CD14-positive monocyte (primary cell): ENCODE measurements around the gene TMEM109. TPM values are rescaled to one million over a fixed set of nuclear protein-coding genes. Genes with fewer than 3 reads are reported as not detected.

Experiments
- DNase-seq, 3 donors: peaks; one replicate each; pipeline ENCODE4 v3.0.0-alpha.2; 2011 to 2022
- H2AFZ ChIP-seq: 2 replicates; pipeline ENCODE4 v1.6.0; 2012; ENCODE audit warnings: mild to moderate bottlenecking, low read depth, low read length, inconsistent platforms; ENCODE audit not compliant: insufficient read depth, poor library complexity, severe bottlenecking
- H3K27ac ChIP-seq, 2 donors: 1 replicate in 1 of 2; 2 replicates in 1 of 2; pipeline ENCODE4 v1.5.1; 2012 to 2013; ENCODE audit warnings: low read length in 2 of 2, control low read depth in 1 of 2, inconsistent platforms in 1 of 2, low read depth in 1 of 2, mild to moderate bottlenecking in 1 of 2
- H3K27me3 ChIP-seq, 2 donors: one replicate each; pipeline versions ENCODE4 v1.6.0 to v1.6.1; 2011 to 2013; ENCODE audit warnings: low read length in 2 of 2; ENCODE audit not compliant: control insufficient read depth in 2 of 2, insufficient read depth in 2 of 2
- H3K36me3 ChIP-seq, 2 donors: replicated peaks in 1 of 2; 1 replicate in 1 of 2; 2 replicates in 1 of 2; pipeline versions ENCODE4 v1.5.1 to v1.6.1; 2012 to 2013; ENCODE audit warnings: low read length in 2 of 2, control low read depth in 1 of 2, inconsistent platforms in 1 of 2, mild to moderate bottlenecking in 1 of 2; ENCODE audit not compliant: insufficient read depth in 2 of 2, control insufficient read depth in 1 of 2
- H3K4me1 ChIP-seq, 2 donors: 1 replicate in 1 of 2; 2 replicates in 1 of 2; pipeline versions ENCODE4 v1.5.1 to v1.6.1; 2012 to 2013; ENCODE audit warnings: low read length in 2 of 2, control low read depth in 1 of 2, inconsistent platforms in 1 of 2, mild to moderate bottlenecking in 1 of 2, moderate library complexity in 1 of 2; ENCODE audit not compliant: insufficient read depth in 2 of 2, control insufficient read depth in 1 of 2
- H3K4me2 ChIP-seq: replicated peaks from 2 replicates; pipeline ENCODE3; 2012; ENCODE audit warnings: low read length, moderate library complexity, mild to moderate bottlenecking; ENCODE audit not compliant: poor library complexity, severe bottlenecking; ENCODE audit errors: extremely low read depth
- H3K4me3 ChIP-seq, 3 experiments: fragments of 200-600 bp in 1 of 3; sonication (generic) in 1 of 3; replicated peaks in 1 of 3; 1 replicate in 2 of 3; 2 replicates in 1 of 3; pipeline ENCODE4 v1.5.1; 2011 to 2013; ENCODE audit warnings: low read length in 3 of 3, mild to moderate bottlenecking in 3 of 3, control low read depth in 2 of 3, low read depth in 2 of 3, inconsistent platforms in 1 of 3, moderate library complexity in 1 of 3
- H3K79me2 ChIP-seq: 2 replicates; pipeline ENCODE4 v1.6.0; 2012; ENCODE audit warnings: mild to moderate bottlenecking, control low read depth, inconsistent platforms, low read length, moderate library complexity; ENCODE audit not compliant: insufficient read depth
- H3K9ac ChIP-seq: 2 replicates; pipeline ENCODE4 v1.6.0; 2017; ENCODE audit warnings: low read length, mild to moderate bottlenecking; ENCODE audit not compliant: insufficient read depth, poor library complexity, severe bottlenecking
- H3K9me3 ChIP-seq, 2 donors: replicated peaks in 1 of 2; 1 replicate in 1 of 2; 2 replicates in 1 of 2; pipeline versions ENCODE4 v1.5.1 to v1.6.1; 2012 to 2013; ENCODE audit warnings: low read length in 2 of 2, control low read depth in 1 of 2; ENCODE audit not compliant: control insufficient read depth in 1 of 2, insufficient read depth in 1 of 2
- H4K20me1 ChIP-seq: 2 replicates; pipeline ENCODE4 v1.6.0; 2012; ENCODE audit warnings: mild to moderate bottlenecking, low read length, control low read depth, moderate library complexity; ENCODE audit not compliant: insufficient read depth
- H3K27ac Mint-ChIP-seq, 7 donors: one replicate each; pipeline ENCODE4 v1.8.0; 2020; ENCODE audit warnings: mild to moderate bottlenecking in 7 of 7, mixed read lengths in 7 of 7, moderate library complexity in 6 of 7, inconsistent platforms in 2 of 7
- H3K27me3 Mint-ChIP-seq, 3 donors: one replicate each; pipeline ENCODE4 v1.8.0; 2021 to 2022; ENCODE audit warnings: low read depth in 3 of 3, mild to moderate bottlenecking in 3 of 3, mixed read lengths in 3 of 3, moderate library complexity in 3 of 3, inconsistent platforms in 1 of 3
- H3K36me3 Mint-ChIP-seq, 2 donors: one replicate each; pipeline ENCODE4 v1.8.0; 2020; ENCODE audit warnings: mixed read lengths in 2 of 2, inconsistent platforms in 1 of 2, mild to moderate bottlenecking in 1 of 2
- H3K4me1 Mint-ChIP-seq: one replicate; pipeline ENCODE4 v1.8.0; 2020; ENCODE audit warnings: mild to moderate bottlenecking, mixed read lengths
- H3K4me3 Mint-ChIP-seq, 2 donors: one replicate each; pipeline ENCODE4 v1.8.0; 2020; ENCODE audit warnings: mild to moderate bottlenecking in 2 of 2, mixed read lengths in 2 of 2, moderate library complexity in 1 of 2
- H3K9me3 Mint-ChIP-seq, 7 donors: one replicate each; pipeline ENCODE4 v1.8.0; 2020 to 2022; ENCODE audit warnings: mixed read lengths in 7 of 7, mild to moderate bottlenecking in 6 of 7, moderate library complexity in 6 of 7, inconsistent platforms in 2 of 7
- WGBS: methylation state at CpG from one replicate; pipeline ENCODE4 v1.1.5; 2013; ENCODE audit warnings: missing lambda C conversion rate; ENCODE audit not compliant: insufficient coverage; 5-methylcytosine and 5-hydroxymethylcytosine counted together
- intact Hi-C, 2 donors: fragments of 100-400 bp; cut with micrococcal nuclease; formaldehyde crosslinking; loops; one replicate each; pipeline versions ENCODE4 v1.15.0 to v1.15.1; 2023
- polyA plus RNA-seq, 3 donors: library from polyadenylated mRNA; depleted of rRNA in 1 of 3; unstranded in 2 of 3; stranded (reverse) in 1 of 3; fragments of 300-500 nt in 2 of 3; fragments of >200 nt in 1 of 3; fragmentation: Illumina TruSeq in 2 of 3; gene quantifications; 1 replicate in 2 of 3; 2 replicates in 1 of 3; pipeline ENCODE4 v1.2.3, GENCODE V29; 2012 to 2021
- TF ChIP-seq, protein P1 (sequence below): fragments of 200-600 bp; IDR thresholded peaks from one replicate; pipeline ENCODE4 v1.8.0; 2022; ENCODE audit warnings: antibody characterized with exemption, mild to moderate bottlenecking

The TMEM109 gene
- polyA plus RNA-seq, 3 donors: 22.7 to 112 (median 110) TPM

DNA sequence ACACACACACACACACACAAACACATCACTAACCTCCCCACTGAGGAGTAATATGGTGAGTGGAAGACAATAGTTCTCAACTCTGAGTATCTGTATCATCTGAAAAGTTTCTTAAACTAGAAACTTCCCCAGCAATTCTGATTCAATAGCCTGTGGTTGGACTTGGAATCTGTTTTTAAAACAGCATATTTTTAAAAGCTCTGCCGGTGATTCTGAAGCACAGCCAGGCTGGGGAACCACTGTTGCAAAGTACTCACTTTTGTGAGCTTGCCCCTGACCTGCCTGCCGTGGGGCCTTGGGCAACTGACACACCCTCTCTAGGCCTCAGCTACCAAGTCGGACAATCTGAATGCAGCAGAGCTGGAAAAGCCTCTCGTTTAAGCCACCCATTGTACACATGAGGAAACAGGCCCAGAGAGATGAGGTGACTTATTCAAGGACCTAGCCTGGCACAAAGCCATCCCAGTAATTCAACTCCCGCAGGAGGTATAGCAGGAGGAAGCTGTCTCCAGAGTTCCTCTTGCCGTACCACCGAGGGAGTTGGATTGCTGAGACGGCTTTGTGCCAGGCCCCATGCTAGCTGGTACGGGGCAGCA is 29.1 kb downstream of the TMEM109 start:
- Histone ChIP-seq H3K4me1 (peaks cover 9 to 30% of the 10 kb centered on the region in 2 donors), H3K9me3 (no peaks in the 10 kb centered on the region), H2AFZ (no peak overlapping the region), H3K27ac (no peak overlapping the region), H4K20me1 (peaks cover 100% of the 10 kb centered on the region), H3K27me3 (no peaks in the 10 kb centered on the region), H3K9ac (no peak overlapping the region), H3K79me2 (peaks cover 34% of the 10 kb centered on the region), H3K36me3 (peaks cover 92 to 100% of the 10 kb centered on the region in 2 donors), H3K4me2 (no peak overlapping the region), H3K4me3 (no peak overlapping the region)
- TF ChIP-seq, protein P1, sequence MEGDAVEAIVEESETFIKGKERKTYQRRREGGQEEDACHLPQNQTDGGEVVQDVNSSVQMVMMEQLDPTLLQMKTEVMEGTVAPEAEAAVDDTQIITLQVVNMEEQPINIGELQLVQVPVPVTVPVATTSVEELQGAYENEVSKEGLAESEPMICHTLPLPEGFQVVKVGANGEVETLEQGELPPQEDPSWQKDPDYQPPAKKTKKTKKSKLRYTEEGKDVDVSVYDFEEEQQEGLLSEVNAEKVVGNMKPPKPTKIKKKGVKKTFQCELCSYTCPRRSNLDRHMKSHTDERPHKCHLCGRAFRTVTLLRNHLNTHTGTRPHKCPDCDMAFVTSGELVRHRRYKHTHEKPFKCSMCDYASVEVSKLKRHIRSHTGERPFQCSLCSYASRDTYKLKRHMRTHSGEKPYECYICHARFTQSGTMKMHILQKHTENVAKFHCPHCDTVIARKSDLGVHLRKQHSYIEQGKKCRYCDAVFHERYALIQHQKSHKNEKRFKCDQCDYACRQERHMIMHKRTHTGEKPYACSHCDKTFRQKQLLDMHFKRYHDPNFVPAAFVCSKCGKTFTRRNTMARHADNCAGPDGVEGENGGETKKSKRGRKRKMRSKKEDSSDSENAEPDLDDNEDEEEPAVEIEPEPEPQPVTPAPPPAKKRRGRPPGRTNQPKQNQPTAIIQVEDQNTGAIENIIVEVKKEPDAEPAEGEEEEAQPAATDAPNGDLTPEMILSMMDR: no peak
- peaks cover 34% of the 10 kb centered on the region for H3K4me1 Mint-ChIP-seq
- peaks cover 0 to 5% (median 0%) of the 10 kb centered on the region in 7 donors for H3K9me3 Mint-ChIP-seq
- DNase-seq: no peak
- H3K4me3 Mint-ChIP-seq: peak overlapping the region in 1 of 2 donors; percentile 9
- intact Hi-C loops: no loop called here
- H3K27me3 Mint-ChIP-seq: peaks cover 4 to 6% (median 6%) of the 10 kb centered on the region in 3 donors
- 96% methylated on average over 4 of the region's 9 CpGs for WGBS
- peaks cover 98 to 100% of the 10 kb centered on the region in 2 donors for H3K36me3 Mint-ChIP-seq
- H3K27ac Mint-ChIP-seq: no peak overlapping the region

DNA sequence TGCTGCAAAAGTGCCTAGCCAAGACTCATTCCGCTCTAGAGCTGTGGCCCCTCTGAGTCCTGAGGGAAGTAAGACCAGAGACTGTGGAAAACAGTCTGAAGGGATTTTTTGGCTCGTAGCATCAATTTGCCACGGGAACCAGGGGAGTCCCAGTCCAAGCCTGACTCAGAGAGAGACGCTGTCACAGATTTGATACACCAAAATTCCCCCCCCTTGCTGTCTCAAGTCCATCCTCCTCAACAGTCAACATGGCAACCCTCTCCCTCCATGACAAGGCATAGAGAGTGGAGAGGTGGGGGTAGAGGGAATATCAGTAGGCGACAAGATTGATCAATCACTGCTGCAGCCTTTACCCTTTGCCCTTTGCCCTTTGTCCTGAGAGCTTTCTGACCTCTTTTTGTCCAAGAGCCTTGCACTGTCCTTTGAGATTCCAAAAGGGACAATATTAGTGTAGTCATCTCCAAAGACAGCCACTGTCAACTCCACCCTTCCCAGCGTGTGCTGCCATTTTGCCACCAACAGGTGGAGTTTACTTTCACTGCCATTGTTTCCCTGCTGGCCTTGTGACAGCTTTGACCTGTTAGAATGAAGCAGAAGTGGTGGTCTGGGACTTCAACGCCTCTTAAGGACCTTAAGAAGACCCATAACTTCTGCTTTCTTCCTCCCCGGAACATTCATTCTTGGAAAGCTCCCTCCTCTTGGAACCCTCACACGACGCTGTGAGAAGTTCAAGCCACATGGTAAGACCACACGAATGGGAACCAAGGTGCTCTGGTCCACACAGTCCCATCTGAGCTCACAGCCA is 30.7 kb downstream of the TMEM109 start:
- intact Hi-C loops: no loop called here
- 71% methylated on average over 5 of the region's 11 CpGs for WGBS
- Histone ChIP-seq H3K9me3 (no peaks in the 10 kb centered on the region), H3K4me1 (peaks cover 21 to 46% of the 10 kb centered on the region in 2 donors), H4K20me1 (peaks cover 100% of the 10 kb centered on the region), H3K36me3 (peaks cover 78 to 95% of the 10 kb centered on the region in 2 donors), H2AFZ (no peak overlapping the region), H3K4me2 (no peak overlapping the region), H3K27ac (no peak overlapping the region), H3K9ac (no peak overlapping the region), H3K79me2 (peaks cover 50% of the 10 kb centered on the region), H3K4me3 (no peak overlapping the region), H3K27me3 (no peaks in the 10 kb centered on the region)
- peaks cover 0 to 5% (median 0%) of the 10 kb centered on the region in 7 donors for H3K9me3 Mint-ChIP-seq
- H3K27me3 Mint-ChIP-seq: peaks cover 8 to 13% (median 10%) of the 10 kb centered on the region in 3 donors
- DNase-seq: peak; percentile 60 to 79 (median 60)
- H3K27ac Mint-ChIP-seq: peak overlapping the region; percentile 21 to 85 (median 70)
- H3K4me1 Mint-ChIP-seq: peaks cover 50% of the 10 kb centered on the region
- H3K4me3 Mint-ChIP-seq: no peak overlapping the region
- H3K36me3 Mint-ChIP-seq: peaks cover 95 to 100% of the 10 kb centered on the region in 2 donors
- TF ChIP-seq, protein P1: peak; percentile 50
